ENCODE measurements around the gene UBE2S.

DNA sequence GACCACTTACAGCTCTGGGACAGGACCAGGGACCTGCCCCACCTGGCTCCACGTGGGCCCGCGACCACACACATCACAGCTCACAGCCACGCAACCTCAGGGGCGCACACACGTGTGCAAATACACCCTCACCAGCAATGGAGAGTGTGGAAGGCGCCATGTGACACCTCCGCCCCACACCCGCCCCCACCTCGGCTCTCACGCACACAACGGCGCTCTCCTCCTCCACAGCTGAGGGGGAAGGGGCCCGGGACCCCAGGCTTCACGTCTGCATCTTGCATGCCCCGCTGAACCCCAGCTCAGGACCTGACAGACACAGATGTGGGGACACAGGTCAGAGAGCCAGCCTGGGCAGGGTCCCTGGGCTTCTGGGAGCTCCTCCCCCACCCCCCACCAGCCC is 41.9 kb upstream of the UBE2S start:
- TF ChIP-seq CTCF (IDR thresholded peaks at IDR 0.05 in 2 of 3, conservative IDR thresholded peaks at IDR 0.05 in 1 of 3; ENCODE audit: control insufficient read depth in 2 of 3, extremely low read depth in 1 of 3, insufficient read depth in 1 of 3, low read depth in 3 of 3, low read length in 3 of 3), result no peak
- TF ChIP-seq POLR2A (IDR thresholded peaks at IDR 0.05; ENCODE audit: low read depth, low read length), result no peak
- TF ChIP-seq CREB1 (IDR thresholded peaks at IDR 0.05; ENCODE audit: low read depth), result no peak
- no peak for TF ChIP-seq TBL1XR1 (IDR thresholded peaks at IDR 0.05; ENCODE audit: low read depth, low read length)
- no peak for TF ChIP-seq SMC3 (IDR thresholded peaks at IDR 0.05; ENCODE audit: borderline replicate concordance, low read length)
- TF ChIP-seq MTA2 (IDR thresholded peaks at IDR 0.05; ENCODE audit: low read depth), result no peak
- no peak for TF ChIP-seq ZZZ3 (IDR thresholded peaks at IDR 0.05; ENCODE audit: control insufficient read depth, insufficient read length, low read depth)
- no peak for TF ChIP-seq ETV6 (conservative IDR thresholded peaks at IDR 0.05 in 1 of 2, IDR thresholded peaks at IDR 0.05 in 1 of 2; ENCODE audit: borderline replicate concordance in 1 of 2, low read depth in 1 of 2)
- TF ChIP-seq ATF3 (IDR thresholded peaks at IDR 0.05; ENCODE audit: borderline replicate concordance, extremely low read depth, low read depth, low read length), result no peak
- no peak for TF ChIP-seq IRF4 (IDR thresholded peaks at IDR 0.05; ENCODE audit: low read depth, low read length)
- TF ChIP-seq FOXM1 (IDR thresholded peaks at IDR 0.05; ENCODE audit: low read depth, low read length), result no peak
- TF ChIP-seq STAT1 (conservative IDR thresholded peaks at IDR 0.05), result no peak
